ENCODE measurements around the gene RELT.

Gene RELT

GRCh38 chr11:73393479-73394415 is 17.5 kb downstream of the RELT start:
- Histone ChIP-seq H3K4me3 (ENCODE audit: low read length) (no peak overlapping the region), H2AFZ (ENCODE audit: low read depth, low read length) (no peak overlapping the region), H3K9me3 (ENCODE audit: low read length) (no peaks in the 10 kb centered on the region), H3K36me3 (ENCODE audit: insufficient read depth, low read length) (peaks cover 15% of the 10 kb centered on the region), H3K4me1 (ENCODE audit: insufficient read depth, low read length) (no peaks in the 10 kb centered on the region), H3K27me3 (ENCODE audit: insufficient read depth, low read length) (no peaks in the 10 kb centered on the region)

GRCh38 chr11:73394416-73395296 is 18.5 kb downstream of the RELT start:
- Histone ChIP-seq H3K36me3 (ENCODE audit: insufficient read depth, low read length) (peaks cover 15% of the 10 kb centered on the region), H3K4me3 (ENCODE audit: low read length) (no peak overlapping the region), H2AFZ (ENCODE audit: low read depth, low read length) (no peak overlapping the region)

DNA sequence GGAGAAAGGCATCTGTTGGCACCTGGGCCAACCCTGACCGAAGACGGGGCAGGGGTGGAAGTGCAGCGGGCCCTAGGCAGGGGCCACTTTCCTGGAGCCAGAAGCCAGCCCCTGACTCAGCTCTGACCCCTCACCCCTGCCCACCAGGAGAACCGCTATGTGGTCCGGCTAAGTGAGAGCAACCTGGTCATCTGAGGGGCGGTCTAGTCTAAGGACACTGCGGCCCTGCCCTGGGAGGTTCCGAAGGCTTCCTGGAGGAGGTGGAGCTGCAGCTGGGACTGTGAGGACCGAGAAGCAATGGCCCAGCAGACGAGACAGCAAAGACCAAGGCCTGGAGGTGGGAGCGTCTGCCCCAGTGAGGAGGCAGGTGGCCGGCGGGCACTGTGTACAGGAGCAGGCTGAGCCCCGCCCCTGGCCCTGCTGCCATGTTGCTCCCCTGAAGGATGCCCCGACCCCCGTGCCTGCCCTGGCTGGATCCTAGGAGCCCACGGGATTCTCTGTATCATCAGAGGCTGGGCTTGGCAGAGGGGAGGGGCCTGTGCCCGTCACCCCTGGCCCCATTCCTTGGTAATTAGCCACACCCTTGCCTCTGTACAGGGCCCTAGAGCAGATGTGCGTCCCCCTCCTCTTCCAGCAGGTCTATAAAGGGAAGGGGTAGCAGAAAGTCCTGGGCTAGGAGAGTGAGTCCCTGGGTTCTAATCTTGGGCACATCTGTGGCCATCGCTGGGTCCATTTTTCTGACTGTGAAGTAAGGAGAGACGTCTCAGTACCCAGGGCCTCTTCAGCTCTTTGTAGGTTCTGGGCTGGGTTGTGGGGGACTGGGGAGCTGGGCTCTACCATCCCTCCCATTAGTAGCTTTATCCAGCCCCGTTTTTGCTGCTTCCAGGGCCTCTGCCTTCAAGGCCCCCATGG is 19.4 kb downstream of the RELT start:
- no peak overlapping the region for H2AFZ ChIP-seq (ENCODE audit: low read depth, low read length)
- H3K9me3 ChIP-seq (ENCODE audit: low read length): no peaks in the 10 kb centered on the region
- H3K27me3 ChIP-seq (ENCODE audit: insufficient read depth, low read length): no peaks in the 10 kb centered on the region
- peaks cover 15% of the 10 kb centered on the region for H3K36me3 ChIP-seq (ENCODE audit: insufficient read depth, low read length)
- no peak overlapping the region for H3K4me3 ChIP-seq (ENCODE audit: low read length)
- H3K4me1 ChIP-seq (ENCODE audit: insufficient read depth, low read length): peaks cover 2% of the 10 kb centered on the region

More at GRCh38 chr11:73394416-73395296, 18.5 kb downstream of the RELT start:
- Histone ChIP-seq H3K9me3 (ENCODE audit: low read length) (no peaks in the 10 kb centered on the region), H3K27me3 (ENCODE audit: insufficient read depth, low read length) (no peaks in the 10 kb centered on the region), H3K4me1 (ENCODE audit: insufficient read depth, low read length) (peaks cover 2% of the 10 kb centered on the region)

DNA sequence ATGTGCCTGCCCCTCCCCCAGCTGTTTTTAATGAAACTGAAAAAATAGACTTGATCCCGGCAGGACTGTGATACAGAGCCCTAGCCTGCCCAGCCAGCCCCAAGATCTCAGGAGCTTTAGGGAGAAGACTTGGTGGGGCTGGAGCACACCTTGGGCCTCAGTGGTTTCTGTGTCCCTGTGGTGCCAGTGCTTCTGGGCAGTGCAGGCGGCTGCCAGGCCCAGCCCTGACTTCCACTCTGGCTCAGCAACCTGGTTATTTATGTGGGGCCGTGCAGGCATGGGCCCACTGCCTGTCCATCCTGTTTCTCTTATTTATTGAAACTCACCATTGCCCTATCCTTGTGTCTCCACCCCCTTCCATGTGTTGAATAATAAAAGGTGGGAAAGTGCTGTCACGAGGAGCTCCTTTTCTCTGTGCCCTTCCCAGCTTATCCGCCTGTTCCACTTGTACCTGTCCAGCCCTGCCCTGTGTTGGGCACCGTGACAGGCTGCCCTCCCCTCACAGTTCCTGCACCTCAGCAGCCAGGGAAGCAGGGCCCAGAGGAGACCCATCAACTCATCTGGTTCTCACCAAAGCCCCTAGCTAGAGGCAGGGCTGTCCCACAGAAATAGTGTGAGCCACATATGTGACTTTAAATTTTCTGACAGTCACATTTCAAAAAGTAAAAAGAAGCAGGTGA is 20.2 kb downstream of the RELT start:
- H3K4me3 ChIP-seq (ENCODE audit: low read length): no peak overlapping the region
- H2AFZ ChIP-seq (ENCODE audit: low read depth, low read length): no peak overlapping the region
- no peaks in the 10 kb centered on the region for H3K27me3 ChIP-seq (ENCODE audit: insufficient read depth, low read length)
- H3K36me3 ChIP-seq (ENCODE audit: insufficient read depth, low read length): peaks cover 13% of the 10 kb centered on the region
- H3K9me3 ChIP-seq (ENCODE audit: low read length): no peaks in the 10 kb centered on the region
- peaks cover 2% of the 10 kb centered on the region for H3K4me1 ChIP-seq (ENCODE audit: insufficient read depth, low read length)

DNA sequence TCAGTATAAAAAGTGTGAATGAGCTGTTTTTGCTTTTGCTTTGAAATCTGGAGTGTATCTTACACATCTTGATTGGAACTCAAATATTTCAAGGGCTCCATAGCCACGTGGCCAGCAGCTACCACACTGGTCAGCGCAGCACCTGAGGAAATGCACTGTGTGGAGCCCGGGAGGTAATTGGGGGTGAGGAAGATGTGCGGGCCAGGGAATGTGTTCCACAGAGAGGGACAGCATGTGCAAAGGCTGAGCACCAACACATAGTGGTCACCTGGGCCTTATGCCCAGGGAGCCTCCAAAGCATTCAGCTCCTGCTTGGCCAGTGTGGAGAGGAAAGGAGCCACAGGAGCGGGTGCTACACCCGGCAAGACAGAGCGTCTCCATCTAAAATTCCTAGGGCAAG is 20.8 kb downstream of the RELT start:
- no peak overlapping the region for H3K4me3 ChIP-seq (ENCODE audit: low read length)

GRCh38 chr11:73397468-73398131 is 21.4 kb downstream of the RELT start:
- Histone ChIP-seq H3K36me3 (ENCODE audit: insufficient read depth, low read length) (peaks cover 13% of the 10 kb centered on the region), H3K27me3 (ENCODE audit: insufficient read depth, low read length) (no peaks in the 10 kb centered on the region), H2AFZ (ENCODE audit: low read depth, low read length) (no peak overlapping the region), H3K4me3 (ENCODE audit: low read length) (no peak overlapping the region), H3K9me3 (ENCODE audit: low read length) (no peaks in the 10 kb centered on the region), H3K4me1 (ENCODE audit: insufficient read depth, low read length) (peaks cover 2% of the 10 kb centered on the region)

More for the DNA sequence above, 20.8 kb downstream of the RELT start:
- Histone ChIP-seq H3K36me3 (ENCODE audit: insufficient read depth, low read length) (peaks cover 13% of the 10 kb centered on the region), H3K9me3 (ENCODE audit: low read length) (no peaks in the 10 kb centered on the region), H2AFZ (ENCODE audit: low read depth, low read length) (no peak overlapping the region), H3K27me3 (ENCODE audit: insufficient read depth, low read length) (no peaks in the 10 kb centered on the region), H3K4me1 (ENCODE audit: insufficient read depth, low read length) (peaks cover 2% of the 10 kb centered on the region)

GRCh38 chr11:73398132-73398526 is 21.9 kb downstream of the RELT start:
- Histone ChIP-seq H3K4me3 (ENCODE audit: low read length) (no peak overlapping the region), H2AFZ (ENCODE audit: low read depth, low read length) (no peak overlapping the region), H3K36me3 (ENCODE audit: insufficient read depth, low read length) (peaks cover 13% of the 10 kb centered on the region), H3K9me3 (ENCODE audit: low read length) (no peaks in the 10 kb centered on the region), H3K27me3 (ENCODE audit: insufficient read depth, low read length) (no peaks in the 10 kb centered on the region), H3K4me1 (ENCODE audit: insufficient read depth, low read length) (peaks cover 2% of the 10 kb centered on the region)

DNA sequence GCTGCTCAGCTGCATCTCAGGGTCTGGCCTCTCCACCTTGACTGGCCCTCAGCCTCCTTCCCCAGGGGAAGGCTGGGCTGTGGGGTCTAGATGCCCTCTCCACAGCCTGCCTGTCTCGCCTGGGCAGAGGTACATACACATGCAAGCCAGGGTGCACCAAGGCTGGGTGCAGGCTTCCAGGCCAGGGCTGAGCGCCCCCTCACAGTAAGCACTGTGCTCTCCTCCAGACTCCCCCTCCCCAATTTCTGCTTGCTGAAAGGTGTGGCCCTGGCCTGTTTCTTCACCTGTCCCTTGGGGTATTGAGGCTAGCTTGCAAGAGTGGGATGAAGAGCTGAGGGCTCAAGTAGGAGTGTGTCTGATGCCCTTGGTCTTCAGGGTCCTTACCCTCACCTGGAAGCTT is 22.5 kb downstream of the RELT start:
- H3K36me3 ChIP-seq (ENCODE audit: insufficient read depth, low read length): peaks cover 13% of the 10 kb centered on the region
- no peak overlapping the region for H3K4me3 ChIP-seq (ENCODE audit: low read length)
- peaks cover 2% of the 10 kb centered on the region for H3K4me1 ChIP-seq (ENCODE audit: insufficient read depth, low read length)
- no peaks in the 10 kb centered on the region for H3K9me3 ChIP-seq (ENCODE audit: low read length)
- H3K27me3 ChIP-seq (ENCODE audit: insufficient read depth, low read length): no peaks in the 10 kb centered on the region
- no peak overlapping the region for H2AFZ ChIP-seq (ENCODE audit: low read depth, low read length)

DNA sequence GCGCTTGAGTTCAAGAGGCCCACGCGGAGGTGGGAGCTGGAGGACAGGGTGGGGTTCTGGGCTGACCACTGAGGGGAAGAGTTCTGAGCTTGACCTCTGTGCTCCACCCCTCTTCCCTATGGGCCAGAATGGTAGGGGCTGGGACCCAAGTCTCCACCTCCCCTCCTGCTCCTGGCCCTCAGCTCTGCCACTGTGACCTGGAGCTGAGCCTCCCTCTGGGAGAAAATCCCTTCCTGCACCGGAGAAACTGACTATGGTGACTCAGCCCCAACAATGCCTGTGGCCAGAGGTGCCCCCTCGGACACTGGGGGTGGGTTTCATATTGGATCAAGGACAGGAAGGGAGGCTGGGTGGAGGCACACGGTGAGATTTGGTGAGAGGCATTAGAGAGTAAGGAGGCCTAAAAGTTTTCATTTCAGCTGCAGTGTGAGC is 23.0 kb downstream of the RELT start:
- Histone ChIP-seq H3K36me3 (ENCODE audit: insufficient read depth, low read length) (peaks cover 12% of the 10 kb centered on the region), H3K4me3 (ENCODE audit: low read length) (no peak overlapping the region), H3K4me1 (ENCODE audit: insufficient read depth, low read length) (peaks cover 2% of the 10 kb centered on the region), H3K27me3 (ENCODE audit: insufficient read depth, low read length) (no peaks in the 10 kb centered on the region), H3K9me3 (ENCODE audit: low read length) (no peaks in the 10 kb centered on the region), H2AFZ (ENCODE audit: low read depth, low read length) (no peak overlapping the region)

DNA sequence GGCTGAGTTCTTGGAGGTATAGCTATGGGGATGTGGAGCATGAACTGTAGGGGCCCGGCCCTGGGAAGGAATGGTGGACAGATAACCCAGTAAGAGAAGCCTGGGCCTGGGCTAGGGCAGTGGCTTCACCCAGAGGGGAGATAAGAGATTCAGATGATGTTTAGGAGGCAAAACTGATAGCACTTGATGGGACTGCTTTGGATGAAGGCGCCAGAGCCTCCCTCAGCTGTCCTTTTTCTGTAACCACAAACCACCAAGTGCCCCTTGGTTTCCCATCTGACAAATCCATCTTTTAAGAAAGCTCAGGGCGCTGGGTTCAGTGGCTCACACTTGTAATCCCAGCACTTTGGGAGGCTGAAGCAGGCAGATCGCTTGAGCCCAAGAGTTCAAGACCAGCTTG is 23.4 kb downstream of the RELT start:
- Histone ChIP-seq H3K36me3 (ENCODE audit: insufficient read depth, low read length) (peaks cover 8% of the 10 kb centered on the region), H3K4me1 (ENCODE audit: insufficient read depth, low read length) (peaks cover 2% of the 10 kb centered on the region), H2AFZ (ENCODE audit: low read depth, low read length) (no peak overlapping the region), H3K9me3 (ENCODE audit: low read length) (no peaks in the 10 kb centered on the region), H3K4me3 (ENCODE audit: low read length) (no peak overlapping the region), H3K27me3 (ENCODE audit: insufficient read depth, low read length) (no peaks in the 10 kb centered on the region)

DNA sequence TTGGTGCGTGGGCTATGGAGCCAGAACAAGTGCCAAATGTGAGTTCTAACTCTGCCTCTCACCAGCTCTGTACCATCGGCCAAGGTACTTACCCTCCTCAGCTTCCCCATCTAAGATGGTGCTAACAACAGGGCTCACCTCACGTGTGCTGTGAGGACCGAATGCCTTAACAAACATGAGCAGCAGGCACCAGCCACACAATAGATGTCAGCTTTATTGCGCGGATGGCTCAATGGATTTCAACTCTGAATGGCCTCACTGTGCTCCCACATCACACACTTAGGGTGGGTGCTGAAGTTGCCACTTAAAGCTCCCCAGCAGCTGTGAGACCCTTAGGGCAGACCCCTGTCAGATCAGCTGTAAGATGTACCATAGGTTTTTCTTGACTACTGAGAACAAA is 24.1 kb downstream of the RELT start:
- peaks cover 8% of the 10 kb centered on the region for H3K36me3 ChIP-seq (ENCODE audit: insufficient read depth, low read length)
- H3K4me1 ChIP-seq (ENCODE audit: insufficient read depth, low read length): peaks cover 2% of the 10 kb centered on the region
- H2AFZ ChIP-seq (ENCODE audit: low read depth, low read length): no peak overlapping the region
- no peak overlapping the region for H3K4me3 ChIP-seq (ENCODE audit: low read length)
- H3K9me3 ChIP-seq (ENCODE audit: low read length): no peaks in the 10 kb centered on the region
- H3K27me3 ChIP-seq (ENCODE audit: insufficient read depth, low read length): no peaks in the 10 kb centered on the region
